ENCODE results near the gene ABLIM3. TPM values are rescaled to one million over a fixed set of nuclear protein-coding genes. Genes with fewer than 3 reads are reported as not detected.
A peak's percentile ranks its signal among the peaks of the same experiment; 100 is the strongest.

The ABLIM3 gene
- total and polyA plus RNA-seq, 2 of the 13 experiments (the other 11 are each of a cell fraction or from before 2014, with no cell fraction given), result 0.53 to 6.3 TPM

DNA sequence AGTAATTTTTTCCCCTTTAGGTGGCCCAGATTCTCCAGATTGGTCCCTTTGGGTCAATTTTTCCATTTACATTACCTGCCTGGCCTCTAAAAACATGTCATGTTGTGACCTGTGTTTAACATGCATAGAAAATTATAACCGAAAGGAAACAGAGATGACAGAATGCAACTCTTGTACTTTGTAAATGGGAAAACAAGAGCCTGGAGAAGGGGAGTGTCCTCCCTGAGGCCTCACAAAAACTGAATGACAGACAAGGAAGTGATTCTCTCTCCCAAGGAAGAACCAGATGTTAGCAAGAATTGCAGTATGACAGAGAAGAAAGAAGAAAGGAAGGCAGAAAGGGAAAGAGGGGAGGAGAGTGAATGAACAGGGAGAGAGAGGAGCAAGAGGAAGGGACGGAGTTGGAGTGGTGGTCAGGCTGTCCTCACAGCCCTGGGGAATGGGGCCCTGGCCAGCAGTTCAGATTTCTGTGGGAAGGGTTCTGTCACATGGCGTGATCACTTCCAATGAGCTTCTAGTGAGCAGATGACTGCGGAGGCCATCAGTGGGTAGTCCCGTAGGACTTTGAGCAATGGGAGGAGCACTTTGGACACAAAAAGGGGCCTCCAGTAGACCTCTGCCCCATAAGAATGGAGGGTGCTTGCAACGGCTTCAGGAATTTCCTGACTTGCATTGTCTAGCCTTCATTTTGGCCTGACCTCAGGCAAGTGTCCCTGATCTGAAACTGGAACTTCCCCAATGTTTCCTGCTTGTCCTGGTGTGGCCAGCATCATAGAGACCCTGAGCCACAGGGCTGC lies 31.6 kb downstream of the ABLIM3 start (continued):
- TF ChIP-seq, protein P1, sequence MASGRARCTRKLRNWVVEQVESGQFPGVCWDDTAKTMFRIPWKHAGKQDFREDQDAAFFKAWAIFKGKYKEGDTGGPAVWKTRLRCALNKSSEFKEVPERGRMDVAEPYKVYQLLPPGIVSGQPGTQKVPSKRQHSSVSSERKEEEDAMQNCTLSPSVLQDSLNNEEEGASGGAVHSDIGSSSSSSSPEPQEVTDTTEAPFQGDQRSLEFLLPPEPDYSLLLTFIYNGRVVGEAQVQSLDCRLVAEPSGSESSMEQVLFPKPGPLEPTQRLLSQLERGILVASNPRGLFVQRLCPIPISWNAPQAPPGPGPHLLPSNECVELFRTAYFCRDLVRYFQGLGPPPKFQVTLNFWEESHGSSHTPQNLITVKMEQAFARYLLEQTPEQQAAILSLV (CRISPR knock-in tag; IDR thresholded peaks at IDR 0.05; ENCODE audit: borderline replicate concordance), result 0 out of 2 replicates have a peak, but pooled peaks have one; percentile 56
- peak; percentile 61; the same call in 1 of the 2 replicates for TF ChIP-seq RBFOX2 (IDR thresholded peaks at IDR 0.05; ENCODE audit: low read depth, low read length)
- TF ChIP-seq, protein P2, sequence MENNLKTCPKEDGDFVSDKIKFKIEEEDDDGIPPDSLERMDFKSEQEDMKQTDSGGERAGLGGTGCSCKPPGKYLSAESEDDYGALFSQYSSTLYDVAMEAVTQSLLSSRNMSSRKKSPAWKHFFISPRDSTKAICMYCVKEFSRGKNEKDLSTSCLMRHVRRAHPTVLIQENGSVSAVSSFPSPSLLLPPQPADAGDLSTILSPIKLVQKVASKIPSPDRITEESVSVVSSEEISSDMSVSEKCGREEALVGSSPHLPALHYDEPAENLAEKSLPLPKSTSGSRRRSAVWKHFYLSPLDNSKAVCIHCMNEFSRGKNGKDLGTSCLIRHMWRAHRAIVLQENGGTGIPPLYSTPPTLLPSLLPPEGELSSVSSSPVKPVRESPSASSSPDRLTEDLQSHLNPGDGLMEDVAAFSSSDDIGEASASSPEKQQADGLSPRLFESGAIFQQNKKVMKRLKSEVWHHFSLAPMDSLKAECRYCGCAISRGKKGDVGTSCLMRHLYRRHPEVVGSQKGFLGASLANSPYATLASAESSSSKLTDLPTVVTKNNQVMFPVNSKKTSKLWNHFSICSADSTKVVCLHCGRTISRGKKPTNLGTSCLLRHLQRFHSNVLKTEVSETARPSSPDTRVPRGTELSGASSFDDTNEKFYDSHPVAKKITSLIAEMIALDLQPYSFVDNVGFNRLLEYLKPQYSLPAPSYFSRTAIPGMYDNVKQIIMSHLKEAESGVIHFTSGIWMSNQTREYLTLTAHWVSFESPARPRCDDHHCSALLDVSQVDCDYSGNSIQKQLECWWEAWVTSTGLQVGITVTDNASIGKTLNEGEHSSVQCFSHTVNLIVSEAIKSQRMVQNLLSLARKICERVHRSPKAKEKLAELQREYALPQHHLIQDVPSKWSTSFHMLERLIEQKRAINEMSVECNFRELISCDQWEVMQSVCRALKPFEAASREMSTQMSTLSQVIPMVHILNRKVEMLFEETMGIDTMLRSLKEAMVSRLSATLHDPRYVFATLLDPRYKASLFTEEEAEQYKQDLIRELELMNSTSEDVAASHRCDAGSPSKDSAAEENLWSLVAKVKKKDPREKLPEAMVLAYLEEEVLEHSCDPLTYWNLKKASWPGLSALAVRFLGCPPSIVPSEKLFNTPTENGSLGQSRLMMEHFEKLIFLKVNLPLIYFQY (CRISPR knock-in tag; IDR thresholded peaks at IDR 0.05; ENCODE audit: borderline replicate concordance), result no peak
- TF ChIP-seq FOXK1 (CRISPR knock-in tag; IDR thresholded peaks at IDR 0.05; ENCODE audit: borderline replicate concordance, low read depth), result peak; percentile 58; the same call in 1 of the 2 replicates
- TF ChIP-seq ZNF121 (CRISPR knock-in tag; IDR thresholded peaks at IDR 0.05), result no peak
- TF ChIP-seq HDAC1 (CRISPR knock-in tag; IDR thresholded peaks at IDR 0.05), result peak; percentile 61
- TF ChIP-seq, protein P3, sequence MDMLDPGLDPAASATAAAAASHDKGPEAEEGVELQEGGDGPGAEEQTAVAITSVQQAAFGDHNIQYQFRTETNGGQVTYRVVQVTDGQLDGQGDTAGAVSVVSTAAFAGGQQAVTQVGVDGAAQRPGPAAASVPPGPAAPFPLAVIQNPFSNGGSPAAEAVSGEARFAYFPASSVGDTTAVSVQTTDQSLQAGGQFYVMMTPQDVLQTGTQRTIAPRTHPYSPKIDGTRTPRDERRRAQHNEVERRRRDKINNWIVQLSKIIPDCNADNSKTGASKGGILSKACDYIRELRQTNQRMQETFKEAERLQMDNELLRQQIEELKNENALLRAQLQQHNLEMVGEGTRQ (IDR thresholded peaks at IDR 0.05; ENCODE audit: low read depth, low read length), result peak; percentile 79; the same call in 1 of the 2 replicates
- TF ChIP-seq, protein P3 (CRISPR knock-in tag; IDR thresholded peaks at IDR 0.05; ENCODE audit: borderline replicate concordance), result peak; percentile 92; the same call in 1 of the 2 replicates
- TF ChIP-seq BHLHE40 (IDR thresholded peaks at IDR 0.05; ENCODE audit: low read length), result no peak
- TF ChIP-seq, protein P4, sequence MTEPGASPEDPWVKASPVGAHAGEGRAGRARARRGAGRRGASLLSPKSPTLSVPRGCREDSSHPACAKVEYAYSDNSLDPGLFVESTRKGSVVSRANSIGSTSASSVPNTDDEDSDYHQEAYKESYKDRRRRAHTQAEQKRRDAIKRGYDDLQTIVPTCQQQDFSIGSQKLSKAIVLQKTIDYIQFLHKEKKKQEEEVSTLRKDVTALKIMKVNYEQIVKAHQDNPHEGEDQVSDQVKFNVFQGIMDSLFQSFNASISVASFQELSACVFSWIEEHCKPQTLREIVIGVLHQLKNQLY (CRISPR knock-in tag; IDR thresholded peaks at IDR 0.05), result peak; percentile 13; the same call in 1 of the 2 replicates
- peak; percentile 37; the same call in 1 of the 2 replicates for TF ChIP-seq ZNF281 (CRISPR knock-in tag; IDR thresholded peaks at IDR 0.05; ENCODE audit: borderline replicate concordance)
- TF ChIP-seq ZNF672 (CRISPR knock-in tag; IDR thresholded peaks at IDR 0.05), result no peak
- TF ChIP-seq CBFB (CRISPR knock-in tag; IDR thresholded peaks at IDR 0.05), result peak; percentile 25; the same call in 1 of the 2 replicates
- no peak for TF ChIP-seq TMF1 (CRISPR knock-in tag; IDR thresholded peaks at IDR 0.05; ENCODE audit: low read depth)
- TF ChIP-seq ZSCAN22 (CRISPR knock-in tag; IDR thresholded peaks at IDR 0.05), result no peak
- TF ChIP-seq ZNF124 (CRISPR knock-in tag; IDR thresholded peaks at IDR 0.05), result 0 out of 2 replicates have a peak, but pooled peaks have one; percentile 21
- TF ChIP-seq KDM6A (CRISPR knock-in tag; IDR thresholded peaks at IDR 0.05; ENCODE audit: low read depth), result peak; percentile 37; the same call in 1 of the 2 replicates
- TF ChIP-seq ZFP41 (CRISPR knock-in tag; IDR thresholded peaks at IDR 0.05; ENCODE audit: borderline replicate concordance), result no peak
